ENCODE measurements around the gene STING1.

The STING1 gene

GRCh38 chr5:139430015-139430414, 52.5 kb downstream of the STING1 start:
- Histone ChIP-seq H4K20me1 (ENCODE audit: insufficient read depth, low read length) (no peaks in the 10 kb centered on the region), H3K4me1 (ENCODE audit: insufficient read depth, low read length, severe bottlenecking) (no peaks in the 10 kb centered on the region), H2AFZ (ENCODE audit: low read length) (no peak overlapping the region), H3K79me2 (ENCODE audit: insufficient read depth, low read length) (no peaks in the 10 kb centered on the region), H3K9me3 (ENCODE audit: low read length) (no peaks in the 10 kb centered on the region), H3K9ac (ENCODE audit: low read length) (no peak overlapping the region), H3K27me3 (ENCODE audit: insufficient read depth, low read length) (no peaks in the 10 kb centered on the region), H3K4me2 (ENCODE audit: low read length) (no peak overlapping the region), H3K27ac (ENCODE audit: low read depth, low read length, poor library complexity, severe bottlenecking) (no peak overlapping the region), H3F3A (ENCODE audit: insufficient read depth, low read length) (no peaks in the 10 kb centered on the region), H3K4me3 (ENCODE audit: low read depth, low read length, poor library complexity, severe bottlenecking) (no peak overlapping the region), H3K9me2 (ENCODE audit: low read depth, low read length) (no peaks in the 10 kb centered on the region), H3K36me3 (ENCODE audit: insufficient read depth, low read length) (no peaks in the 10 kb centered on the region)
- TF ChIP-seq CTCF (IDR thresholded peaks at IDR 0.05; ENCODE audit: low read length) (no peak), EZH2 (IDR thresholded peaks at IDR 0.05; ENCODE audit: borderline replicate concordance, low read length) (no peak)

DNA sequence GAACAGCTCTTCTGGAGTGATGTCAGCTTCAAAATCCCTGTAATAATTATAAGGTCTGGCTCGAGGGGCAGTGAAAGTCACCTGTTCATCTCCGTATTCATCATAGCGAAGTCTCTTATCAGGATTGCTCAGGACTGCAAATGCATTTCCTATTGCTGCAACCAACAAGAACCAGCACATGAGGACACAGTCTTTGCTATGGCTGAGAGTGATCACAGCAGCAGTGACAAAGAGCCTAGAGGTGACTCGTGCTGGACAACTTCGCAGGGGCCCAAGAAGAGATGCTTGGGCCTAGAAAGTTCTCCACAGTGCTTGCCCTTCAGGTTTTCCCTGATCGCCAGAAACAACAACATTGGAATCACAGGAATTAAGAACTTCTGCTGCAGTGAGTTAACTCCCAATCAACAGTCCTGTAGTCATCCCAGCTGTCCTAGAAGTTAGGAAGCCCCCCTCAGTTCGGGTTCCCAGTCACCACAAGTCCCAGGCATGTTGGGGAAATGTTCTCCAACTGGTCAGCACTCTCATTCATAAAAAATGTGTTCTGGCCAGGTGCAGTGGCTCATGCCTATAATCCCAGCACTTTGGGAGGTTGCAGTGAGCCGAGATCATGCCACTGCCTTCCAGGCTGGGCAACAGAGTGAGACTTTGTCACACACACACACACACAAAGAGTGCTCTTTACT, 56.2 kb downstream of the STING1 start:
- Histone ChIP-seq H3K9me2 (ENCODE audit: low read depth, low read length) (no peaks in the 10 kb centered on the region), H4K20me1 (ENCODE audit: insufficient read depth, low read length) (no peaks in the 10 kb centered on the region), H3K36me3 (ENCODE audit: insufficient read depth, low read length) (no peaks in the 10 kb centered on the region), H3K4me1 (ENCODE audit: insufficient read depth, low read length, severe bottlenecking) (no peaks in the 10 kb centered on the region), H3K27ac (ENCODE audit: low read depth, low read length, poor library complexity, severe bottlenecking) (no peak overlapping the region), H3F3A (ENCODE audit: insufficient read depth, low read length) (no peaks in the 10 kb centered on the region), H3K79me2 (ENCODE audit: insufficient read depth, low read length) (no peaks in the 10 kb centered on the region), H3K4me3 (ENCODE audit: low read depth, low read length, poor library complexity, severe bottlenecking) (no peak overlapping the region), H3K4me2 (ENCODE audit: low read length) (no peak overlapping the region), H2AFZ (ENCODE audit: low read length) (no peak overlapping the region), H3K9me3 (ENCODE audit: low read length) (no peaks in the 10 kb centered on the region), H3K9ac (ENCODE audit: low read length) (no peak overlapping the region), H3K27me3 (ENCODE audit: insufficient read depth, low read length) (no peaks in the 10 kb centered on the region)
- TF ChIP-seq CTCF (IDR thresholded peaks at IDR 0.05; ENCODE audit: low read length) = no peak
- no peak for TF ChIP-seq EZH2 (IDR thresholded peaks at IDR 0.05; ENCODE audit: borderline replicate concordance, low read length)
